Measurements from ENCODE around the gene PLPP3.

GRCh38 chr1:56496821-56497772 is 82.3 kb downstream of the PLPP3 start:
- TF ChIP-seq POLR2AphosphoS5 (IDR thresholded peaks at IDR 0.05) (no peak), EP300 (IDR thresholded peaks at IDR 0.05) (no peak), POLR2A (IDR thresholded peaks at IDR 0.05) (no peak)
- TF ChIP-seq, protein P1, sequence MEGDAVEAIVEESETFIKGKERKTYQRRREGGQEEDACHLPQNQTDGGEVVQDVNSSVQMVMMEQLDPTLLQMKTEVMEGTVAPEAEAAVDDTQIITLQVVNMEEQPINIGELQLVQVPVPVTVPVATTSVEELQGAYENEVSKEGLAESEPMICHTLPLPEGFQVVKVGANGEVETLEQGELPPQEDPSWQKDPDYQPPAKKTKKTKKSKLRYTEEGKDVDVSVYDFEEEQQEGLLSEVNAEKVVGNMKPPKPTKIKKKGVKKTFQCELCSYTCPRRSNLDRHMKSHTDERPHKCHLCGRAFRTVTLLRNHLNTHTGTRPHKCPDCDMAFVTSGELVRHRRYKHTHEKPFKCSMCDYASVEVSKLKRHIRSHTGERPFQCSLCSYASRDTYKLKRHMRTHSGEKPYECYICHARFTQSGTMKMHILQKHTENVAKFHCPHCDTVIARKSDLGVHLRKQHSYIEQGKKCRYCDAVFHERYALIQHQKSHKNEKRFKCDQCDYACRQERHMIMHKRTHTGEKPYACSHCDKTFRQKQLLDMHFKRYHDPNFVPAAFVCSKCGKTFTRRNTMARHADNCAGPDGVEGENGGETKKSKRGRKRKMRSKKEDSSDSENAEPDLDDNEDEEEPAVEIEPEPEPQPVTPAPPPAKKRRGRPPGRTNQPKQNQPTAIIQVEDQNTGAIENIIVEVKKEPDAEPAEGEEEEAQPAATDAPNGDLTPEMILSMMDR (IDR thresholded peaks at IDR 0.05): no peak
